ENCODE measurements around the gene MGAT4A. TPM values are rescaled to one million over a fixed set of nuclear protein-coding genes. Genes with fewer than 3 reads are reported as not detected.

Gene MGAT4A
- total and polyA plus RNA-seq, 2 donors = 24.4 to 42.9 TPM

- no peak overlapping the region for H3K27ac ChIP-seq (ENCODE audit: low read depth in 1 of 2, low read length in 1 of 2)
- peaks cover 0 to 5% of the 10 kb centered on the region in 2 donors for H3K9me3 ChIP-seq (ENCODE audit: control insufficient read depth in 2 of 2, insufficient read depth in 1 of 2, low read length in 1 of 2)
- WGBS = 91% methylated on average over 4 of the region's 4 CpGs
- H3K4me3 ChIP-seq (ENCODE audit: low read length in 2 of 2) = no peak overlapping the region
- peak in 1 of 9 donors; percentile 27 for DNase-seq (ENCODE audit: low read depth in 6 of 9, low spot score in 9 of 9)
- peaks cover 17 to 73% of the 10 kb centered on the region in 2 donors for H3K4me1 ChIP-seq (ENCODE audit: control insufficient read depth in 2 of 2, insufficient read depth in 2 of 2, low read length in 2 of 2)
- H3K27me3 ChIP-seq (ENCODE audit: control insufficient read depth in 2 of 2, insufficient read depth in 1 of 2, low read length in 1 of 2) = no peaks in the 10 kb centered on the region
- H3K36me3 ChIP-seq (ENCODE audit: control insufficient read depth in 2 of 2, insufficient read depth in 2 of 2, low read length in 1 of 2) = no peaks in the 10 kb centered on the region
Observed at GRCh38 chr2:98773907-98774306, 43.0 kb upstream of the MGAT4A start.

- Histone ChIP-seq H3K27ac (ENCODE audit: low read depth in 1 of 2, low read length in 1 of 2) (peak overlapping the region; percentile 77 to 99), H3K4me3 (ENCODE audit: low read length in 2 of 2) (no peak overlapping the region), H3K4me1 (ENCODE audit: control insufficient read depth in 2 of 2, insufficient read depth in 2 of 2, low read length in 2 of 2) (peaks cover 23 to 80% of the 10 kb centered on the region in 2 donors), H3K9me3 (ENCODE audit: control insufficient read depth in 2 of 2, insufficient read depth in 1 of 2, low read length in 1 of 2) (peaks cover 0 to 5% of the 10 kb centered on the region in 2 donors), H3K27me3 (ENCODE audit: control insufficient read depth in 2 of 2, insufficient read depth in 1 of 2, low read length in 1 of 2) (no peaks in the 10 kb centered on the region), H3K36me3 (ENCODE audit: control insufficient read depth in 2 of 2, insufficient read depth in 2 of 2, low read length in 1 of 2) (no peaks in the 10 kb centered on the region)
- no peak for DNase-seq (ENCODE audit: low read depth in 6 of 9, low spot score in 9 of 9)
- 63% methylated on average over 5 of the region's 5 CpGs for WGBS
Observed at GRCh38 chr2:98773169-98773568, 42.2 kb upstream of the MGAT4A start.

- H3K9me3 ChIP-seq (ENCODE audit: control insufficient read depth in 2 of 2, insufficient read depth in 1 of 2, low read length in 1 of 2) = peaks cover 0 to 5% of the 10 kb centered on the region in 2 donors
- peak overlapping the region; percentile 91 to 99 for H3K27ac ChIP-seq (ENCODE audit: low read depth in 1 of 2, low read length in 1 of 2)
- no peak for DNase-seq (ENCODE audit: low read depth in 6 of 9, low spot score in 9 of 9)
- peaks cover 0 to 3% of the 10 kb centered on the region in 2 donors for H3K36me3 ChIP-seq (ENCODE audit: control insufficient read depth in 2 of 2, insufficient read depth in 2 of 2, low read length in 1 of 2)
- 94% methylated on average over 8 of the region's 8 CpGs for WGBS
- H3K4me1 ChIP-seq (ENCODE audit: control insufficient read depth in 2 of 2, insufficient read depth in 2 of 2, low read length in 2 of 2) = peaks cover 23 to 87% of the 10 kb centered on the region in 2 donors
- H3K27me3 ChIP-seq (ENCODE audit: control insufficient read depth in 2 of 2, insufficient read depth in 1 of 2, low read length in 1 of 2) = no peaks in the 10 kb centered on the region
- peak overlapping the region in 1 of 2 donors; percentile 45 for H3K4me3 ChIP-seq (ENCODE audit: low read length in 2 of 2)
Observed at GRCh38 chr2:98772536-98772935, 41.6 kb upstream of the MGAT4A start.

GRCh38 chr2:98771721-98772524 is 41.0 kb upstream of the MGAT4A start:
- Histone ChIP-seq H3K27me3 (ENCODE audit: control insufficient read depth in 2 of 2, insufficient read depth in 1 of 2, low read length in 1 of 2) (no peaks in the 10 kb centered on the region), H3K27ac (ENCODE audit: low read depth in 1 of 2, low read length in 1 of 2) (peak overlapping the region; percentile 91 to 99), H3K4me1 (ENCODE audit: control insufficient read depth in 2 of 2, insufficient read depth in 2 of 2, low read length in 2 of 2) (peaks cover 23 to 93% of the 10 kb centered on the region in 2 donors), H3K36me3 (ENCODE audit: control insufficient read depth in 2 of 2, insufficient read depth in 2 of 2, low read length in 1 of 2) (peaks cover 0 to 6% of the 10 kb centered on the region in 2 donors), H3K9me3 (ENCODE audit: control insufficient read depth in 2 of 2, insufficient read depth in 1 of 2, low read length in 1 of 2) (peaks cover 0 to 5% of the 10 kb centered on the region in 2 donors), H3K4me3 (ENCODE audit: low read length in 2 of 2) (peak overlapping the region; percentile 38 to 45)
- DNase-seq (ENCODE audit: low read depth in 6 of 9, low spot score in 9 of 9) = peak; percentile 66 to 94 (median 83)
- 8% methylated on average over 17 of the region's 17 CpGs for WGBS

- WGBS = 87% methylated on average over 2 of the region's 2 CpGs
- Histone ChIP-seq H3K27ac (ENCODE audit: low read depth in 1 of 2, low read length in 1 of 2) (peak overlapping the region; percentile 91 to 99), H3K9me3 (ENCODE audit: control insufficient read depth in 2 of 2, insufficient read depth in 1 of 2, low read length in 1 of 2) (peaks cover 0 to 5% of the 10 kb centered on the region in 2 donors), H3K4me1 (ENCODE audit: control insufficient read depth in 2 of 2, insufficient read depth in 2 of 2, low read length in 2 of 2) (peaks cover 23 to 98% of the 10 kb centered on the region in 2 donors), H3K36me3 (ENCODE audit: control insufficient read depth in 2 of 2, insufficient read depth in 2 of 2, low read length in 1 of 2) (peaks cover 0 to 6% of the 10 kb centered on the region in 2 donors), H3K4me3 (ENCODE audit: low read length in 2 of 2) (peak overlapping the region; percentile 38 to 45), H3K27me3 (ENCODE audit: control insufficient read depth in 2 of 2, insufficient read depth in 1 of 2, low read length in 1 of 2) (no peaks in the 10 kb centered on the region)
- no peak for DNase-seq (ENCODE audit: low read depth in 6 of 9, low spot score in 9 of 9)
Observed at GRCh38 chr2:98771264-98771663, 40.3 kb upstream of the MGAT4A start.

GRCh38 chr2:98769784-98770183 is 38.9 kb upstream of the MGAT4A start:
- H3K4me3 ChIP-seq (ENCODE audit: low read length in 2 of 2) = peak overlapping the region; percentile 10 to 41

GRCh38 chr2:98769114-98769476 is 38.2 kb upstream of the MGAT4A start:
- peaks cover 0 to 9% of the 10 kb centered on the region in 2 donors for H3K36me3 ChIP-seq (ENCODE audit: control insufficient read depth in 2 of 2, insufficient read depth in 2 of 2, low read length in 1 of 2)
- H3K9me3 ChIP-seq (ENCODE audit: control insufficient read depth in 2 of 2, insufficient read depth in 1 of 2, low read length in 1 of 2) = peaks cover 0 to 5% of the 10 kb centered on the region in 2 donors
- peak overlapping the region; percentile 38 to 99 for H3K27ac ChIP-seq (ENCODE audit: low read depth in 1 of 2, low read length in 1 of 2)
- H3K4me3 ChIP-seq (ENCODE audit: low read length in 2 of 2) = peak overlapping the region in 1 of 2 donors; percentile 1
- WGBS = 72% methylated on average over 6 of the region's 6 CpGs
- H3K4me1 ChIP-seq (ENCODE audit: control insufficient read depth in 2 of 2, insufficient read depth in 2 of 2, low read length in 2 of 2) = peaks cover 23 to 82% of the 10 kb centered on the region in 2 donors
- peak in 1 of 9 donors; percentile 27 for DNase-seq (ENCODE audit: low read depth in 6 of 9, low spot score in 9 of 9)
- H3K27me3 ChIP-seq (ENCODE audit: control insufficient read depth in 2 of 2, insufficient read depth in 1 of 2, low read length in 1 of 2) = no peaks in the 10 kb centered on the region

More at GRCh38 chr2:98769784-98770183, 38.9 kb upstream of the MGAT4A start:
- H3K4me1 ChIP-seq (ENCODE audit: control insufficient read depth in 2 of 2, insufficient read depth in 2 of 2, low read length in 2 of 2) = peaks cover 23 to 89% of the 10 kb centered on the region in 2 donors
- 19% methylated on average over 14 of the region's 14 CpGs for WGBS
- peak in 3 of 9 donors; percentile 36 to 77 (median 57) for DNase-seq (ENCODE audit: low read depth in 6 of 9, low spot score in 9 of 9)
- peaks cover 0 to 5% of the 10 kb centered on the region in 2 donors for H3K9me3 ChIP-seq (ENCODE audit: control insufficient read depth in 2 of 2, insufficient read depth in 1 of 2, low read length in 1 of 2)
- H3K36me3 ChIP-seq (ENCODE audit: control insufficient read depth in 2 of 2, insufficient read depth in 2 of 2, low read length in 1 of 2) = peaks cover 0 to 9% of the 10 kb centered on the region in 2 donors
- H3K27me3 ChIP-seq (ENCODE audit: control insufficient read depth in 2 of 2, insufficient read depth in 1 of 2, low read length in 1 of 2) = no peaks in the 10 kb centered on the region
- H3K27ac ChIP-seq (ENCODE audit: low read depth in 1 of 2, low read length in 1 of 2) = peak overlapping the region; percentile 82 to 99

DNA sequence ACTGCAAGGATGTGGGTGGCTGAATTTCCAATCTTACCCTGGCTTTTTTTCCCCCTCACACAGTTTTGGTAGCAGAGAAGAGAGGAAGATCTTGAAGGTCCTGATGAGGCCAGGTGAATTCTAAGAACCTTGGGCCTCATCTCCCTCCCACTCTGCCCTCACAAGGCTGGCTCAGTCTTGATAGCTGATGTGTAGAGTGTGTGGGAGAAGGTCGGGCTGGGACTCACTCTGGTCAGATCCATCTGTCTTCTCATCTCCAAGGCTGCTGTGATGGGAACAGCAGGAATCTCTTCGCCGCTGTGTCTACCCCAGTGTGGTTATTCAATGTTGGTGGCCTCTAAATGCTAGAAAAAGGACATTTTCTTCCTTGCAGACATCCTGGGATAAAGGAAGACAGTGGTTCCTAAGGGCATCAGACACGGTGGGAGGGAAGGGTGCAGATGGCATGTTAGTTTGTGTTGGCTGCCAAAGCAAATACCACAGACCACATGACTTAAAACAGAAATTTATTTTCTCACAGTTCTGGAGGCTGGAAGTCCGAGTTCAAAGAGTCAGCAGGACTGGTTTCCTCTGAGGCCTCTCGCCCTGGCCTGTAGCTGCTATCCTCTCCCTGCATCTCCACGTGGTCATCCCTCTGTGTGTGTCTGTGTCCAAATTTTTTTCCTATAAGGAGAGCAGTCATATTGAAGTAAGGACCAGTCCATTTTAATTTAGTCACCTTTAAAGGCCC is 37.6 kb upstream of the MGAT4A start:
- H3K27me3 ChIP-seq (ENCODE audit: control insufficient read depth in 2 of 2, insufficient read depth in 1 of 2, low read length in 1 of 2) = no peaks in the 10 kb centered on the region
- peaks cover 0 to 5% of the 10 kb centered on the region in 2 donors for H3K9me3 ChIP-seq (ENCODE audit: control insufficient read depth in 2 of 2, insufficient read depth in 1 of 2, low read length in 1 of 2)
- peak in 1 of 9 donors; percentile 62 for DNase-seq (ENCODE audit: low read depth in 6 of 9, low spot score in 9 of 9)
- H3K27ac ChIP-seq (ENCODE audit: low read depth in 1 of 2, low read length in 1 of 2) = peak overlapping the region; percentile 10 to 99
- H3K4me1 ChIP-seq (ENCODE audit: control insufficient read depth in 2 of 2, insufficient read depth in 2 of 2, low read length in 2 of 2) = peaks cover 23 to 77% of the 10 kb centered on the region in 2 donors
- H3K36me3 ChIP-seq (ENCODE audit: control insufficient read depth in 2 of 2, insufficient read depth in 2 of 2, low read length in 1 of 2) = peaks cover 0 to 14% of the 10 kb centered on the region in 2 donors
- peak overlapping the region in 1 of 2 donors; percentile 1 for H3K4me3 ChIP-seq (ENCODE audit: low read length in 2 of 2)
- 13% methylated on average over 7 of the region's 7 CpGs for WGBS

GRCh38 chr2:98764499-98764898 is 33.6 kb upstream of the MGAT4A start:
- Histone ChIP-seq H3K4me1 (ENCODE audit: control insufficient read depth in 2 of 2, insufficient read depth in 2 of 2, low read length in 2 of 2) (peaks cover 11 to 66% of the 10 kb centered on the region in 2 donors), H3K27me3 (ENCODE audit: control insufficient read depth in 2 of 2, insufficient read depth in 1 of 2, low read length in 1 of 2) (no peaks in the 10 kb centered on the region), H3K27ac (ENCODE audit: low read depth in 1 of 2, low read length in 1 of 2) (no peak overlapping the region), H3K36me3 (ENCODE audit: control insufficient read depth in 2 of 2, insufficient read depth in 2 of 2, low read length in 1 of 2) (peaks cover 0 to 14% of the 10 kb centered on the region in 2 donors), H3K9me3 (ENCODE audit: control insufficient read depth in 2 of 2, insufficient read depth in 1 of 2, low read length in 1 of 2) (no peaks in the 10 kb centered on the region), H3K4me3 (ENCODE audit: low read length in 2 of 2) (no peak overlapping the region)
- no peak for DNase-seq (ENCODE audit: low read depth in 6 of 9, low spot score in 9 of 9)
- WGBS = 96% methylated on average over 4 of the region's 4 CpGs

Data from thymus (tissue), 11 donors.